PC-3 (cell line): ENCODE data around the gene GXYLT2. TPM values are rescaled to one million over a fixed set of nuclear protein-coding genes. Genes with fewer than 3 reads are reported as not detected.
"Not testable (repeated sequence)": the region's sequence is repeated elsewhere in the genome, so short reads cannot be mapped to it uniquely, and the experiment has no call there.

Experiments
- ATAC-seq: fragments of 200-7000 bp; cut with Tn5 transposase; 2 replicates; pipeline ENCODE4 v1.9.1; 2020; ENCODE audit warnings: mild to moderate bottlenecking, moderate library complexity
- BruUV-seq: library from RNA; stranded (reverse); fragments of 400-500 nt; replicated peaks from 2 replicates; lab custom pipeline; 2021; lab: Mats Ljungman, UMichigan
- CTCF ChIA-PET: fragments of 300-600 bp; sonication (Branson Sonifier 250); formaldehyde crosslinking; loops from one replicate; lab custom pipeline; 2022; ENCODE audit warnings: antibody characterized with exemption; lab: Charles Lee
- POLR2A ChIA-PET: fragments of 300-600 bp; sonication (Branson Sonifier 250); formaldehyde crosslinking; loops from one replicate; lab custom pipeline; 2022; ENCODE audit warnings: antibody characterized with exemption; ENCODE audit not compliant: unreplicated experiment; lab: Charles Lee
- DNase-seq: peaks from one replicate; pipeline ENCODE4 v3.0.0-alpha.2; 2015
- H2AFZ ChIP-seq: fragments of 300-600 bp; sonication (generic); 2 replicates; pipeline ENCODE4 v1.6.0; 2016; ENCODE audit warnings: antibody characterized with exemption, low read length
- H3F3A ChIP-seq: fragments of 300-600 bp; sonication (generic); one replicate; pipeline ENCODE4 v1.6.0; 2017; ENCODE audit warnings: antibody characterized with exemption, low read length, control low read depth, mild to moderate bottlenecking; ENCODE audit not compliant: unreplicated experiment
- H3K27ac ChIP-seq: fragments of 300-600 bp; sonication (generic); 2 replicates; pipeline ENCODE4 v1.5.1; 2016; ENCODE audit warnings: mild to moderate bottlenecking, low read length
- H3K27me3 ChIP-seq: fragments of 300-600 bp; sonication (generic); 2 replicates; pipeline ENCODE4 v1.6.1; 2016; ENCODE audit warnings: low read length, mixed read lengths
- H3K36me3 ChIP-seq: fragments of 300-600 bp; sonication (generic); 2 replicates; pipeline ENCODE4 v1.6.1; 2016; ENCODE audit warnings: low read depth, mixed run types, low read length, mixed read lengths
- H3K4me1 ChIP-seq: fragments of 300-600 bp; sonication (generic); 2 replicates; pipeline ENCODE4 v1.5.1; 2016; ENCODE audit warnings: low read length; ENCODE audit not compliant: insufficient read depth
- H3K4me2 ChIP-seq: fragments of 300-600 bp; sonication (generic); 2 replicates; pipeline ENCODE4 v1.6.0; 2016; ENCODE audit warnings: low read length
- H3K4me3 ChIP-seq: fragments of 300-600 bp; sonication (generic); 2 replicates; pipeline ENCODE4 v1.5.1; 2016; ENCODE audit warnings: mild to moderate bottlenecking, low read length, mixed read lengths
- H3K79me2 ChIP-seq: fragments of 300-600 bp; sonication (generic); 2 replicates; pipeline ENCODE4 v1.6.1; 2017; ENCODE audit warnings: low read length, mixed read lengths
- H3K9ac ChIP-seq: fragments of 300-600 bp; sonication (generic); 2 replicates; pipeline ENCODE4 v1.6.0; 2016; ENCODE audit warnings: mild to moderate bottlenecking, low read length
- H3K9me2 ChIP-seq: fragments of 300-600 bp; sonication (generic); replicated peaks from 2 replicates; pipeline ENCODE4 v1.6.1; 2016; ENCODE audit warnings: mixed run types, low read length, mixed read lengths
- H3K9me3 ChIP-seq: fragments of 300-600 bp; sonication (generic); 2 replicates; pipeline ENCODE4 v1.6.1; 2016; ENCODE audit warnings: low read length, mixed read lengths
- H4K20me1 ChIP-seq: fragments of 300-600 bp; sonication (generic); 2 replicates; pipeline ENCODE4 v1.6.1; 2016; ENCODE audit warnings: low read length, mixed read lengths
- EZH2 ChIP-seq: fragments of 300-600 bp; sonication (generic); IDR thresholded peaks from one replicate; pipeline ENCODE4 v1.6.1; 2017; ENCODE audit warnings: antibody characterized with exemption, mild to moderate bottlenecking, low read length; ENCODE audit not compliant: unreplicated experiment
- intact Hi-C: fragments of 100-400 bp; cut with micrococcal nuclease; formaldehyde crosslinking; loops from 2 replicates; pipeline ENCODE4 v1.9.0; 2023
- total RNA-seq: library from RNA; depleted of rRNA; stranded (reverse); fragments of >200 nt; gene quantifications from 2 replicates; pipeline ENCODE4 v1.2.3, GENCODE V29; 2014
- TF ChIP-seq, protein P1 (sequence below): fragments of 300-600 bp; sonication (generic); conservative IDR thresholded peaks from 2 replicates; pipeline ENCODE4 v1.5.1; 2017; ENCODE audit warnings: antibody characterized with exemption, low read depth, mild to moderate bottlenecking, low read length

Gene GXYLT2
- total RNA-seq, 1 experiment from 2014 or later: 12.6 TPM

- POLR2A ChIA-PET: no interaction called here
- ATAC-seq: no peak
Observed at GRCh38 chr3:72924055-72924454, 36.2 kb downstream of the GXYLT2 start.

GRCh38 chr3:72928781-72929735 is 41.2 kb downstream of the GXYLT2 start:
- H4K20me1 ChIP-seq, H3K9ac ChIP-seq, H3F3A ChIP-seq, H3K4me3 ChIP-seq, POLR2A ChIA-PET, H3K9me2 ChIP-seq, H3K36me3 ChIP-seq, H3K27ac ChIP-seq, CTCF ChIA-PET, BruUV-seq, H3K79me2 ChIP-seq, H3K4me1 ChIP-seq, DNase-seq, H3K4me2 ChIP-seq, intact Hi-C loops, ATAC-seq, H3K9me3 ChIP-seq, H2AFZ ChIP-seq, H3K27me3 ChIP-seq: not testable (repeated sequence)

More at GRCh38 chr3:72924055-72924454, 36.2 kb downstream of the GXYLT2 start:
- Histone ChIP-seq H4K20me1 (no peaks in the 10 kb centered on the region), H3K9ac (no peak overlapping the region), H2AFZ (no peak overlapping the region), H3K36me3 (no peaks in the 10 kb centered on the region), H3K27ac (no peak overlapping the region), H3K4me3 (no peak overlapping the region), H3K4me1 (no peaks in the 10 kb centered on the region), H3K4me2 (no peak overlapping the region), H3K27me3 (no peaks in the 10 kb centered on the region), H3K9me3 (no peaks in the 10 kb centered on the region), H3F3A (no peaks in the 10 kb centered on the region), H3K9me2 (no peaks in the 10 kb centered on the region), H3K79me2 (no peaks in the 10 kb centered on the region)
- CTCF ChIA-PET: no interaction called here
- intact Hi-C loops: no loop called here
- BruUV-seq: no TSS peak
- DNase-seq: no peak
- TF ChIP-seq, protein P1, sequence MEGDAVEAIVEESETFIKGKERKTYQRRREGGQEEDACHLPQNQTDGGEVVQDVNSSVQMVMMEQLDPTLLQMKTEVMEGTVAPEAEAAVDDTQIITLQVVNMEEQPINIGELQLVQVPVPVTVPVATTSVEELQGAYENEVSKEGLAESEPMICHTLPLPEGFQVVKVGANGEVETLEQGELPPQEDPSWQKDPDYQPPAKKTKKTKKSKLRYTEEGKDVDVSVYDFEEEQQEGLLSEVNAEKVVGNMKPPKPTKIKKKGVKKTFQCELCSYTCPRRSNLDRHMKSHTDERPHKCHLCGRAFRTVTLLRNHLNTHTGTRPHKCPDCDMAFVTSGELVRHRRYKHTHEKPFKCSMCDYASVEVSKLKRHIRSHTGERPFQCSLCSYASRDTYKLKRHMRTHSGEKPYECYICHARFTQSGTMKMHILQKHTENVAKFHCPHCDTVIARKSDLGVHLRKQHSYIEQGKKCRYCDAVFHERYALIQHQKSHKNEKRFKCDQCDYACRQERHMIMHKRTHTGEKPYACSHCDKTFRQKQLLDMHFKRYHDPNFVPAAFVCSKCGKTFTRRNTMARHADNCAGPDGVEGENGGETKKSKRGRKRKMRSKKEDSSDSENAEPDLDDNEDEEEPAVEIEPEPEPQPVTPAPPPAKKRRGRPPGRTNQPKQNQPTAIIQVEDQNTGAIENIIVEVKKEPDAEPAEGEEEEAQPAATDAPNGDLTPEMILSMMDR: peak; percentile 37; the same call in 1 of the 2 replicates
- TF ChIP-seq EZH2: no peak

- Histone ChIP-seq H2AFZ (no peak overlapping the region), H3F3A (no peaks in the 10 kb centered on the region), H3K27me3 (no peaks in the 10 kb centered on the region), H3K4me3 (no peak overlapping the region), H3K9me2 (no peaks in the 10 kb centered on the region), H3K79me2 (no peaks in the 10 kb centered on the region), H3K9ac (no peak overlapping the region), H4K20me1 (no peaks in the 10 kb centered on the region), H3K9me3 (no peaks in the 10 kb centered on the region), H3K36me3 (no peaks in the 10 kb centered on the region), H3K27ac (no peak overlapping the region), H3K4me1 (no peaks in the 10 kb centered on the region), H3K4me2 (no peak overlapping the region)
- TF ChIP-seq EZH2: no peak
- TF ChIP-seq, protein P1: no peak
- POLR2A ChIA-PET: no interaction called here
- intact Hi-C loops: no loop called here
- no peak for DNase-seq
- ATAC-seq: no peak
- CTCF ChIA-PET: no interaction called here
- no TSS peak for BruUV-seq
Observed at GRCh38 chr3:72930754-72931153, 42.9 kb downstream of the GXYLT2 start.
